ENCODE data around the gene CTNNA3.

DNA sequence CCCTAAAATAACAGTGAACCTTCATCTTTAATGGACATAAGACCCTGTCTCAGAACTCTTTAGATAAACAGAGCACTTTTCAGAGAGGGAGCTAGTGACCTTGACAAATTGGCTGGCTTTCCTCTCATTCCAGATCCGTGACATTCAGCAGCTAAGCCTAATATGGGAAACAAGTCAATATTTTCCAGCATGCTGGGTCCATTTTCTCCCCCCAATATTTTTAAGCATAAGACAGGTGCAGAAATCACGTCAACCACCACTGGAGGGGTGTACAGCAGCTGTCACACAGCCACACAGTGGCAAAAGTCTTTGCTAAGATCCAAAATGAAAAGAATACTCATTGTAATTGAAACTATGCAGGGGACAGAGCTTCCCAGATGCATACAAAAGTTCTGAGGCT, 744.1 kb downstream of the CTNNA3 start:
- TF ChIP-seq EP300 (IDR thresholded peaks at IDR 0.05), result no peak
- TF ChIP-seq, protein P1, sequence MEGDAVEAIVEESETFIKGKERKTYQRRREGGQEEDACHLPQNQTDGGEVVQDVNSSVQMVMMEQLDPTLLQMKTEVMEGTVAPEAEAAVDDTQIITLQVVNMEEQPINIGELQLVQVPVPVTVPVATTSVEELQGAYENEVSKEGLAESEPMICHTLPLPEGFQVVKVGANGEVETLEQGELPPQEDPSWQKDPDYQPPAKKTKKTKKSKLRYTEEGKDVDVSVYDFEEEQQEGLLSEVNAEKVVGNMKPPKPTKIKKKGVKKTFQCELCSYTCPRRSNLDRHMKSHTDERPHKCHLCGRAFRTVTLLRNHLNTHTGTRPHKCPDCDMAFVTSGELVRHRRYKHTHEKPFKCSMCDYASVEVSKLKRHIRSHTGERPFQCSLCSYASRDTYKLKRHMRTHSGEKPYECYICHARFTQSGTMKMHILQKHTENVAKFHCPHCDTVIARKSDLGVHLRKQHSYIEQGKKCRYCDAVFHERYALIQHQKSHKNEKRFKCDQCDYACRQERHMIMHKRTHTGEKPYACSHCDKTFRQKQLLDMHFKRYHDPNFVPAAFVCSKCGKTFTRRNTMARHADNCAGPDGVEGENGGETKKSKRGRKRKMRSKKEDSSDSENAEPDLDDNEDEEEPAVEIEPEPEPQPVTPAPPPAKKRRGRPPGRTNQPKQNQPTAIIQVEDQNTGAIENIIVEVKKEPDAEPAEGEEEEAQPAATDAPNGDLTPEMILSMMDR (IDR thresholded peaks at IDR 0.05), result no peak
- TF ChIP-seq POLR2A (IDR thresholded peaks at IDR 0.05), result no peak
- TF ChIP-seq POLR2AphosphoS5 (IDR thresholded peaks at IDR 0.05), result no peak

Data from upper lobe of left lung (tissue), 4 donors.